Gastroesophageal sphincter (tissue), 3 donors: ENCODE data around the gene RND3.

Experiments
- CTCF ChIP-seq, 4 experiments: fragments of 200-600 bp in 2 of 4; fragments of 450-650 bp in 2 of 4; sonication (generic) in 1 of 4; IDR thresholded peaks; one replicate each; pipeline ENCODE4 v1.5.1; 2017 to 2019; ENCODE audit warnings: antibody characterized with exemption in 4 of 4, mild to moderate bottlenecking in 2 of 4, moderate library complexity in 2 of 4
- POLR2AphosphoS5 ChIP-seq: sonication (generic); formaldehyde crosslinking; IDR thresholded peaks from one replicate; pipeline ENCODE4 v1.6.1; 2017; ENCODE audit warnings: antibody characterized with exemption

GRCh38 chr2:150464986-150465385 is 22.5 kb downstream of the RND3 start:
- TF ChIP-seq CTCF (IDR thresholded peaks at IDR 0.05) (no peak), POLR2AphosphoS5 (no peak)
